Sigmoid colon (tissue), 7 donors: ENCODE measurements around the gene FLNC. TPM values are rescaled to one million over a fixed set of nuclear protein-coding genes. Genes with fewer than 3 reads are reported as not detected.

Source experiments
- DNase-seq: peaks from one replicate; pipeline ENCODE4 v3.0.0-alpha.2; 2019
- H3K27ac ChIP-seq, 4 donors: fragments of 200-600 bp; sonication (generic); one replicate each; pipeline ENCODE4 v1.5.1; 2016 to 2019; ENCODE audit warnings: mild to moderate bottlenecking in 1 of 4
- H3K27me3 ChIP-seq, 3 donors: fragments of 200-600 bp; sonication (generic); one replicate each; pipeline ENCODE4 v1.5.1; 2019; ENCODE audit warnings: mild to moderate bottlenecking in 1 of 3
- H3K36me3 ChIP-seq, 4 donors: fragments of 200-600 bp; sonication (generic); one replicate each; pipeline ENCODE4 v1.5.1; 2016 to 2019
- H3K4me1 ChIP-seq, 4 donors: fragments of 200-600 bp; sonication (generic); one replicate each; pipeline ENCODE4 v1.5.1; 2017 to 2019
- H3K4me3 ChIP-seq, 4 donors: fragments of 200-600 bp; sonication (generic); one replicate each; pipeline ENCODE4 v1.5.1; 2017 to 2019; ENCODE audit warnings: mild to moderate bottlenecking in 2 of 4, moderate library complexity in 1 of 4
- H3K9me3 ChIP-seq, 4 donors: fragments of 200-600 bp in 3 of 4; sonication (generic) in 3 of 4; one replicate each; pipeline versions ENCODE4 v1.5.1 to v1.6.1; 2013 to 2019
- EP300 ChIP-seq, 4 donors: sonication (generic); formaldehyde crosslinking; IDR thresholded peaks; one replicate each; pipeline ENCODE4 v1.6.1; 2017; ENCODE audit warnings: antibody characterized with exemption in 4 of 4
- POLR2A ChIP-seq, 2 donors: fragments of 450-650 bp; IDR thresholded peaks; one replicate each; pipeline ENCODE4 v1.6.1; 2016; ENCODE audit warnings: antibody characterized with exemption in 2 of 2, mild to moderate bottlenecking in 2 of 2, moderate library complexity in 2 of 2
- POLR2AphosphoS5 ChIP-seq, 4 donors: sonication (generic); formaldehyde crosslinking; IDR thresholded peaks; one replicate each; pipeline ENCODE4 v1.6.1; 2017; ENCODE audit warnings: antibody characterized with exemption in 4 of 4
- WGBS, 2 donors: extraction: QIAGEN DNeasy Blood & Tissue Kit; methylation state at CpG; one replicate each; pipeline ENCODE4 v1.1.7; 2013; 5-methylcytosine and 5-hydroxymethylcytosine counted together
- intact Hi-C: fragments of 100-400 bp; cut with DNase I; formaldehyde crosslinking; loops from one replicate; pipeline ENCODE4 v1.15.1; 2023
- polyA plus RNA-seq, 3 donors: library from polyadenylated mRNA; stranded (reverse); fragments of 200-250 nt; gene quantifications; one replicate each; pipeline ENCODE4 v1.2.3, GENCODE V29; 2013
- total RNA-seq, 4 donors: library from RNA; depleted of rRNA; stranded (reverse); fragments of >200 nt; gene quantifications; one replicate each; pipeline ENCODE4 v1.1.0, GENCODE V29; 2016
- TF ChIP-seq, protein P1 (sequence below), 4 experiments: fragments of 450-650 bp in 3 of 4; fragments of 200-600 bp in 1 of 4; IDR thresholded peaks; one replicate each; pipeline ENCODE4 v1.5.1; 2016 to 2019; ENCODE audit warnings: antibody characterized with exemption in 4 of 4, mild to moderate bottlenecking in 3 of 4, moderate library complexity in 2 of 4
- donor health status: healthy with polysubstance abuse.
- donor health status: Bipolar disorder and iron deficiency.
- donor health status: healthy.

The FLNC gene
- total and polyA plus RNA-seq, 7 donors = 0.69 to 489 (median 95.3) TPM

DNA sequence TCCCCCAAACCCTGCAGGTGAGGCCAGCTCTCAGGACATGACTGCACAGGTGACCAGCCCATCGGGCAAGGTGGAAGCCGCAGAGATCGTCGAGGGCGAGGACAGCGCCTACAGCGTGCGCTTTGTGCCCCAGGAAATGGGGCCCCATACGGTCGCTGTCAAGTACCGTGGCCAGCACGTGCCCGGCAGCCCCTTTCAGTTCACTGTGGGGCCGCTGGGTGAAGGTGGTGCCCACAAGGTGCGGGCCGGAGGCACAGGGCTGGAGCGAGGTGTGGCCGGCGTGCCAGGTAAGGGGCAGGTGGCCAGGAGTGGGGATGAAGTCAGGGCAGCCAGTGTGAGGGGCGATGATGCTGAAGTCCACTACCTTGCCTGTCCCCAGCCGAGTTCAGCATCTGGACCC lies 24.2 kb downstream of the FLNC start:
- H3K27ac ChIP-seq = peak overlapping the region in 2 of 4 donors; percentile 15 to 51
- H3K4me1 ChIP-seq = peaks cover 0 to 14% (median 11%) of the 10 kb centered on the region in 4 donors
- H3K27me3 ChIP-seq = no peaks in the 10 kb centered on the region
- no peak for DNase-seq
- 90 to 91% methylated on average over 21 of the region's 21 CpGs for WGBS, 2 donors
- H3K36me3 ChIP-seq = peaks cover 75 to 86% (median 80%) of the 10 kb centered on the region in 4 donors
- intact Hi-C loops = no loop called here
- no peak for TF ChIP-seq EP300 (IDR thresholded peaks at IDR 0.05)
- TF ChIP-seq, protein P1, sequence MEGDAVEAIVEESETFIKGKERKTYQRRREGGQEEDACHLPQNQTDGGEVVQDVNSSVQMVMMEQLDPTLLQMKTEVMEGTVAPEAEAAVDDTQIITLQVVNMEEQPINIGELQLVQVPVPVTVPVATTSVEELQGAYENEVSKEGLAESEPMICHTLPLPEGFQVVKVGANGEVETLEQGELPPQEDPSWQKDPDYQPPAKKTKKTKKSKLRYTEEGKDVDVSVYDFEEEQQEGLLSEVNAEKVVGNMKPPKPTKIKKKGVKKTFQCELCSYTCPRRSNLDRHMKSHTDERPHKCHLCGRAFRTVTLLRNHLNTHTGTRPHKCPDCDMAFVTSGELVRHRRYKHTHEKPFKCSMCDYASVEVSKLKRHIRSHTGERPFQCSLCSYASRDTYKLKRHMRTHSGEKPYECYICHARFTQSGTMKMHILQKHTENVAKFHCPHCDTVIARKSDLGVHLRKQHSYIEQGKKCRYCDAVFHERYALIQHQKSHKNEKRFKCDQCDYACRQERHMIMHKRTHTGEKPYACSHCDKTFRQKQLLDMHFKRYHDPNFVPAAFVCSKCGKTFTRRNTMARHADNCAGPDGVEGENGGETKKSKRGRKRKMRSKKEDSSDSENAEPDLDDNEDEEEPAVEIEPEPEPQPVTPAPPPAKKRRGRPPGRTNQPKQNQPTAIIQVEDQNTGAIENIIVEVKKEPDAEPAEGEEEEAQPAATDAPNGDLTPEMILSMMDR (IDR thresholded peaks at IDR 0.05) = no peak
- TF ChIP-seq POLR2A (IDR thresholded peaks at IDR 0.05) = no peak
- peak in 1 of 4 donors; percentile 19 for TF ChIP-seq POLR2AphosphoS5 (IDR thresholded peaks at IDR 0.05)
- no peaks in the 10 kb centered on the region for H3K9me3 ChIP-seq
- no peak overlapping the region for H3K4me3 ChIP-seq

DNA sequence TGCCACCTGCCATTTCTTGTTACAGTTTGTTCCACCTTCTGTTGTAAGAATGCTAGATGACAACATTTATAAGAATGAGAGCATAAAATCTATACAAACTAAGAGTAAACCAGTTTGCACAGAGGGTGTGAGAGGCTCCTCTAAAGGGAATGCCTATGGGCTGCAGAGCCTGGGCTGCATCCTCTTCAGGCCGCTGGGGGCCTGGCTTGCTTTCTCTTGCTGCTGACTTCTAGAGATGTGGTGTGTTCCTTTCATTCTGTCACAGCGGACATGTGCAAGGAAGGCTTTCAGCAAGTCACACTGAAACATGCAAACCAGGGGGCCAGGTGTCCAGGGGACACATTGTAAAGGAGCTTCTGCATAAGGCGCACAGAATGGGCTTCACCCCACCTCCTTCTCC lies 25.4 kb downstream of the FLNC start:
- 56 to 75% methylated on average over 3 of the region's 3 CpGs for WGBS, 2 donors
- Histone ChIP-seq H3K4me3 (no peak overlapping the region), H3K27ac (peak overlapping the region in 1 of 4 donors; percentile 47), H3K4me1 (peaks cover 0 to 25% (median 22%) of the 10 kb centered on the region in 4 donors), H3K27me3 (no peaks in the 10 kb centered on the region), H3K9me3 (no peaks in the 10 kb centered on the region), H3K36me3 (peaks cover 63 to 75% (median 69%) of the 10 kb centered on the region in 4 donors)
- intact Hi-C loops = no loop called here
- TF ChIP-seq EP300 (IDR thresholded peaks at IDR 0.05) (no peak), POLR2A (IDR thresholded peaks at IDR 0.05) (no peak), POLR2AphosphoS5 (IDR thresholded peaks at IDR 0.05) (no peak)
- TF ChIP-seq, protein P1 (IDR thresholded peaks at IDR 0.05) = no peak
- DNase-seq = no peak

DNA sequence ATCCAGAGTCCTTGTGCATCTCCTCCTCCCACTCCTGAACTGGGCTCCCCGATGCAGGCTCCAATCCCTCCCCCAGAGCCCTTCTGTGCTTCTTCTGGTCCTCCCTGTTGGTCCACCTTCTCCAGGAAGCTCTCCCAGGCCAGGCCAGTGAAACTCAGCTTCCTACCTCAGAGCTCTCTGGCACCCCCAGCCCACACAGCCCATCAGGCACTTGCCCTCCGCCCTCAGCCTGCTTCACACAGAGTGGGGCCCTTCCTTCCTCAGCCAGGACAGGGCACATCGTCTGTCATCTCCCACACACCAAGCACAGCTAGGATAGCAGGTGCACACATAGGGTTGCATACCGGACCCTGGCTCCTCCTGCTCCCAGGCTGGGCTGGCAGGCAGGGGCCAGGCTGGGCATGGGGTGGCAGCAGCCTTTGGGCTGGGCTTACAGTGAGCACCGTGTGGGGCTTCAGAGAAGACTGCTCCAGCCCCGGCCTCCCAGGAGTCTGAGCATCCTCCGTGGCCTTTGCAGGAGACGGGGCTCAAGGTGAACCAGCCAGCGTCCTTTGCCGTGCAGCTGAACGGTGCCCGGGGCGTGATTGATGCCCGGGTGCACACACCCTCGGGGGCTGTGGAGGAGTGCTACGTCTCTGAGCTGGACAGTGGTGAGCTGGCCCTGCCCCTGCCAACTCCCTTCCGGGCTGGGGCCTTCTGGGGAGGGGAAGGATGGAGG lies 26.0 kb downstream of the FLNC start:
- WGBS, 2 donors = 71 to 87% methylated on average over 17 of the region's 17 CpGs
- Histone ChIP-seq H3K4me1 (peaks cover 0 to 30% (median 27%) of the 10 kb centered on the region in 4 donors), H3K9me3 (no peaks in the 10 kb centered on the region), H3K36me3 (peaks cover 57 to 69% (median 63%) of the 10 kb centered on the region in 4 donors), H3K27ac (peak overlapping the region in 1 of 4 donors; percentile 47), H3K4me3 (no peak overlapping the region), H3K27me3 (no peaks in the 10 kb centered on the region)
- DNase-seq = no peak
- intact Hi-C loops = no loop called here
- TF ChIP-seq POLR2AphosphoS5 (IDR thresholded peaks at IDR 0.05) = no peak

DNA sequence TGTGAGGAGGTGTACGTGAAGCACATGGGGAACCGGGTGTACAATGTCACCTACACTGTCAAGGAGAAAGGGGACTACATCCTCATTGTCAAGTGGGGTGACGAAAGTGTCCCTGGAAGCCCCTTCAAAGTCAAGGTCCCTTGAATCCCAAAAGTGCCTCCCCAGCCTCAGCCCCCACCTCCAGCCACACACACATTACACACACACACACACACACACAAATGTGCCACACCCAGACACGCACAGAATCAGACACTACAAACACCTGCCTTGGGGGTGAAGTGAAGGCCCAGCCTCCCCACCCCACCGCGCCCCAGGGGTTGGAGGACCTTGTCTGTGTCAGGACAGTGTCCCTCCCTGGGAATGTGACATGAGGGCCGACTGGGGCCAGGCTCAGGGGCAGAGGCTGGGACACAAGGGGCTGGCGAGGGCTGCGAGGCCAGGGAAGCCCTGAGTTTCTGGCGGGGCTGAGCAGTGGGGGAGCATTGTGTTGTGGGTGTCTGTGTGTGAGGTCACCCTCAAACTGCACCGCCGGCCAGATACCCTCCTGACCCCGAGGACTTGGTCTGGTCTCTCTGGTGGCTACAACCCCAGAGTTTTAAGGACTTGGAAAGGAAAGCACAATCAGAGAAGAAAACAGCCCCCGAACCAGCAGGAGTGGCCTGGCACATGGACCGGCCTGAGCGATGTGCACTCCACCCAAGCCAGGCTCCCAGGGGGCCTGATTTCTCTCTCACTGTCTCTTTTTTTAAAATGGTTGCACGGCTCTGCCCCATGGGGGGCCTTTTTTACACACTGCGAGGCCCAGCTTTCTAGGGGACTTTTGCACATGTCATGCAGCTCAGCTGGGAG lies 28.4 kb downstream of the FLNC start:
- WGBS, 2 donors = 78 to 79% methylated on average over 18 of the region's 18 CpGs

DNA sequence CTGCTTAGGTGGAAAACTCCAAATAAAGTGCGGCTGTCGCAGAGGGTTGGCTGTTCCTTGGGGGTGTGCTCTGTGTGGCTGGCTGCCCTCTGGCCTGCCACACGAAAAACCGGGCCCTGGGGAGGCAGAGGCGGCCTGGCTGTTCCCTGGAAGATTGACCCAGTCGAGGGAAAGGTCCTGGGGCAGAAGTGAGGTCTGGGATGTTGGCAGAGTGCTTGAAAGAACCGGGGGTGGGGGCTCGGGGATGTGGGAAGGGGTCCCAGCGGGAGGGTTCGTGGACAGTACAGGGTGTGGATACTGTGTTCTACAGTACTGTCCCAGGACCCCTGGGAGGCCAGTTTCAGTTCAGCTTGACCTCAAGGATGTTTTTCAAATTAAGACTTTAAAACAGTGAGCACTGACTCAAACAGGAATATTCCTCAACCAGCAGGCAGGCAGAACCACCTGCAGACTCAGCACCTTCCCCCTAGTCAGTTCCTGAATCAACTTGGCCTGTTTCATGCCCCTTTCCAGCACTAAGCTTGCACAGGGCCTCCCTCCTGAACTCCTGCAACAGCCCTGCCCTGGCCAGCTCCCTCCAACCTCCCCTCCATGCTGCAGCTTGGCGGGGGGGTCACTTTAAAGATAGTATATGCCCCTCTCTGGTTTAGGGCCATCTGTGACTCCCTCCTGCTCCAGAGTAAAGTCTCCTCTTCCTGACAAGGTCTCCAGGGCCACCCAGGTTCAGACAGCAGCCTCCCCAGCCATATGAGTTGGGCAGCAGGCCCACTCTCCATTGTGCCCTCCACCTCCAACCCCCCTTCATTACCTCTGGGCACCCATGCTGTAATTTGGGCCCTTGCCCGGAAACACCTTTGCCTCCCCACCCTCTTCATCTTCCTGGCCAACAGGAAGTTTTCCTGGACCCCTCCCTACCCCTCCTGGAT lies 29.3 kb downstream of the FLNC start:
- Histone ChIP-seq H3K27ac (peak overlapping the region; percentile 75 to 90 (median 84)), H3K36me3 (peaks cover 24 to 36% (median 29%) of the 10 kb centered on the region in 4 donors), H3K4me1 (peaks cover 0 to 52% (median 45%) of the 10 kb centered on the region in 4 donors), H3K27me3 (no peaks in the 10 kb centered on the region), H3K4me3 (no peak overlapping the region), H3K9me3 (no peaks in the 10 kb centered on the region)
- no peak for TF ChIP-seq POLR2A (IDR thresholded peaks at IDR 0.05)
- TF ChIP-seq POLR2AphosphoS5 (IDR thresholded peaks at IDR 0.05) = peak in 1 of 4 donors; percentile 44
- TF ChIP-seq, protein P1 (IDR thresholded peaks at IDR 0.05) = no peak
- no peak for TF ChIP-seq EP300 (IDR thresholded peaks at IDR 0.05)
- intact Hi-C loops = loop anchor here (5.0 kb wide), 1 partner anchor 67 kb away; the partner anchor contains the start of gene CCDC136
- 74 to 76% methylated on average over 12 of the region's 12 CpGs for WGBS, 2 donors
- DNase-seq = no peak

More for the DNA sequence above, 28.4 kb downstream of the FLNC start:
- H3K27ac ChIP-seq = peak overlapping the region; percentile 75 to 90 (median 84)
- H3K36me3 ChIP-seq = peaks cover 33 to 44% (median 38%) of the 10 kb centered on the region in 4 donors
- no peaks in the 10 kb centered on the region for H3K27me3 ChIP-seq
- TF ChIP-seq EP300 (IDR thresholded peaks at IDR 0.05) = no peak
- TF ChIP-seq POLR2AphosphoS5 (IDR thresholded peaks at IDR 0.05) = peak in 2 of 4 donors; percentile 11 to 17
- intact Hi-C loops = no loop called here
- H3K4me3 ChIP-seq = no peak overlapping the region
- H3K4me1 ChIP-seq = peaks cover 0 to 43% (median 37%) of the 10 kb centered on the region in 4 donors
- H3K9me3 ChIP-seq = no peaks in the 10 kb centered on the region
- no peak for DNase-seq
